ENCODE data around the gene LEPR. TPM values are rescaled to one million over a fixed set of nuclear protein-coding genes. Genes with fewer than 3 reads are reported as not detected.

The LEPR gene
- total RNA-seq, 1 experiment from 2014 or later = 5.3 TPM

Other genes with a start within 250 kb of the LEPR start
- 6.0 to 9.1 TPM (median 7.6 TPM) in 3 replicates for gene DNAJC6, start 111.1 kb upstream of the LEPR start, total RNA-seq (2021)
- gene LEPROT, start within 50 bp of the LEPR start, total RNA-seq (2021) = 18.1 to 23.0 TPM (median 18.1 TPM) in 3 replicates

Data from WTC11 (cell line).